GM12878 (cell line): ENCODE data around the gene BCR.

Experiments
- FOXM1 ChIP-seq: IDR thresholded peaks from 2 replicates; pipeline ENCODE4 v1.6.1; 2012; ENCODE audit warnings: low read depth, mild to moderate bottlenecking, inconsistent platforms, low read length, moderate library complexity
- POLR2AphosphoS5 ChIP-seq: IDR thresholded peaks from 2 replicates; pipeline ENCODE4 v1.6.1; 2011; ENCODE audit warnings: mild to moderate bottlenecking, low read length, inconsistent platforms
- TF ChIP-seq, protein P1 (sequence below), 3 experiments: IDR thresholded peaks in 2 of 3; conservative IDR thresholded peaks in 1 of 3; 2 replicates each; pipeline ENCODE4 v1.5.1; 2011; ENCODE audit warnings: low read depth in 3 of 3, low read length in 3 of 3, mild to moderate bottlenecking in 3 of 3, control low read depth in 2 of 3, moderate library complexity in 2 of 3, inconsistent platforms in 1 of 3, mixed read lengths in 1 of 3; ENCODE audit not compliant: control insufficient read depth in 2 of 3, insufficient read depth in 1 of 3; ENCODE audit errors: extremely low read depth in 1 of 3

DNA sequence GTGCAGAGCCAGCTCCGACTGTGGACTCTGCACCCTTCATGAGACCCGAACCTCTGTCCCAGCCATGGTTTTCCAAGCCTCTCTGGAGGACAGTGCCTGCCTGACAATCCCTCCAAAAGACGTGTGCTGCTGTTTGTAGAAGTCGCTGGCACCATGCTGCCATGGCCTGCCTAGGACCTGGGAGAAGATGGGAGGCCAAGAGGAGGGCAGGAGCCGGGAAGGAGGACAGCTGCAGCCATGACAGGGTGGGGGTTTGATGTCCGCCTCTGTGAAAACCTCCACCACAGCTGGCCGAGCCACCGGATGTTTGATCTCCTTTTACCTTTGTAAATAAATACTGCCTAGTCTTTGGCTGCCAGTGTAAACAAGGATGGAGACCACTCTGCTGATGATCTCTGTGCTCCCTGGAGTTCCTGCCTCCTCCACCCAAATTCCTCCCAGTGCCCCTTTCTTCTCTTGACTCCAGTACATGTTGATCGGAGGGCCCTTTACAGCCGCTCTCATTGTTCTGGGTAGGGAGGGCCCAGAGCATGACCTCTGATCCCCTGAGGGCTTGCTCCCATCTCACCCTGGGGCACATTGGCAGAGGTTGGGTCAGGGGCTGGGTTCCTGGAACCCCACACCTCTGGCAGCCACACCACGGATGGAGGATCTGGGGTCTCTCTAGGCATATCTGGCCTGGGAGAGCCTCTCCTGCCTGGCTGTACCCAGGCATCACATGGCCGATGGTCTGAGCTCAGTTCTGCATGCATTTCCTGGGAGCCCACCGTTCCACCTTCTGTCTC is 66.9 kb downstream of the BCR start:
- TF ChIP-seq POLR2AphosphoS5 (no peak), FOXM1 (no peak)
- TF ChIP-seq, protein P1, sequence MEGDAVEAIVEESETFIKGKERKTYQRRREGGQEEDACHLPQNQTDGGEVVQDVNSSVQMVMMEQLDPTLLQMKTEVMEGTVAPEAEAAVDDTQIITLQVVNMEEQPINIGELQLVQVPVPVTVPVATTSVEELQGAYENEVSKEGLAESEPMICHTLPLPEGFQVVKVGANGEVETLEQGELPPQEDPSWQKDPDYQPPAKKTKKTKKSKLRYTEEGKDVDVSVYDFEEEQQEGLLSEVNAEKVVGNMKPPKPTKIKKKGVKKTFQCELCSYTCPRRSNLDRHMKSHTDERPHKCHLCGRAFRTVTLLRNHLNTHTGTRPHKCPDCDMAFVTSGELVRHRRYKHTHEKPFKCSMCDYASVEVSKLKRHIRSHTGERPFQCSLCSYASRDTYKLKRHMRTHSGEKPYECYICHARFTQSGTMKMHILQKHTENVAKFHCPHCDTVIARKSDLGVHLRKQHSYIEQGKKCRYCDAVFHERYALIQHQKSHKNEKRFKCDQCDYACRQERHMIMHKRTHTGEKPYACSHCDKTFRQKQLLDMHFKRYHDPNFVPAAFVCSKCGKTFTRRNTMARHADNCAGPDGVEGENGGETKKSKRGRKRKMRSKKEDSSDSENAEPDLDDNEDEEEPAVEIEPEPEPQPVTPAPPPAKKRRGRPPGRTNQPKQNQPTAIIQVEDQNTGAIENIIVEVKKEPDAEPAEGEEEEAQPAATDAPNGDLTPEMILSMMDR (IDR thresholded peaks at IDR 0.05 in 2 of 3, conservative IDR thresholded peaks at IDR 0.05 in 1 of 3; ENCODE audit: control insufficient read depth in 2 of 3, extremely low read depth in 1 of 3, insufficient read depth in 1 of 3, low read depth in 3 of 3, low read length in 3 of 3): no peak
